ENCODE data around the gene INSL4. TPM values are rescaled to one million over a fixed set of nuclear protein-coding genes. Genes with fewer than 3 reads are reported as not detected.

The INSL4 gene
- total RNA-seq, 1 donor from 2014 or later, result 0.10 TPM

DNA sequence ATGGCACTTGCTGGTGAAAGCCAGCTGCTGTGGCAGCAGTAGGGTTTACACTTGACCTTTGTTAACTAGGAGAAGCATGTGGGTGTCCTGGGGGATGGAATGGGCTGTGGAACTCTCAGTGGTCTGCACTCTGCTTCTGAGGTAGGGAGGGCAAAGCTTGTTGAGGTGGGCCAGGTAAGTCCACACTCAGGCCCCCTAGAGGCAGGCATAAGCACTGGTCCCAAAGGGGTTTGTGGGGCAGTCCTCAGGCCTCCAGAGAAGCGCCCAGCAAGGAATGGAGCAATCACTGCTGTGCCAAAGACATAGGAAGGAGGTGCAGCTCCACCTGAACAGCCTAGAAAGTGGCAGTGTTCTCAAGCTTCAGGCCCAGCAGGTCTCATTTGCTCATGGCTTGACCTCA, 34.7 kb downstream of the INSL4 start:
- no peaks in the 10 kb centered on the region for H3K4me1 Mint-ChIP-seq (ENCODE audit: low read depth)
- no peak for DNase-seq (ENCODE audit: low spot score)
- no peak overlapping the region for H3K27ac Mint-ChIP-seq
- no peak overlapping the region for H3K4me3 Mint-ChIP-seq
- no peaks in the 10 kb centered on the region for H3K36me3 Mint-ChIP-seq (ENCODE audit: low read depth)
- intact Hi-C loops (cut with micrococcal nuclease), result no loop called here
- no peaks in the 10 kb centered on the region for H3K27me3 Mint-ChIP-seq (ENCODE audit: insufficient read depth)
- H3K9me3 Mint-ChIP-seq, result no peaks in the 10 kb centered on the region

DNA sequence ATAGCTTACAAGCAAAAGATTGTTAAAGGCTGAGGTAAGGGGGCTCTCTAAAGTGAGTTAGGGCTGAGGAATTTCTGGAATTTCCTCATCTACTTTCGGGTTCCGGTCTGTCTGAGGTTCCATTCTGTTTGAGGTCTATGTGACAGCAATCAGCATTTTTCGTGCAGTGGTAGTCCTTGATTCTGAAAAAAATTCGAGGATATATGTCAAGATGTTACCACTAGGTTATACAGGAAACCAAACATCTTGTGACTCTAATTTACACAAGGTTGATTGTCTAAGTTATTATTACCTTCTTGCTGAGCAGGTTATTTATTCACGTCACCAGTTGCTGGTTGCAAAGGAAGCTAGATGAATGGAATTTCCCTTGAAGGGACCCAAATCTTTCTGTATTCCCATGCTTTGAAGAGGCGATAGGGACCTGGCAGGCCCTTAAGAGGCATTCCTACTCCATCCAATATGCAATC, 38.1 kb downstream of the INSL4 start:
- H3K4me1 Mint-ChIP-seq (ENCODE audit: low read depth), result no peaks in the 10 kb centered on the region
- intact Hi-C loops (cut with micrococcal nuclease), result no loop called here
- DNase-seq (ENCODE audit: low spot score), result no peak
- H3K27ac Mint-ChIP-seq, result no peak overlapping the region
- no peaks in the 10 kb centered on the region for H3K27me3 Mint-ChIP-seq (ENCODE audit: insufficient read depth)
- no peak overlapping the region for H3K4me3 Mint-ChIP-seq
- H3K36me3 Mint-ChIP-seq (ENCODE audit: low read depth), result no peaks in the 10 kb centered on the region
- H3K9me3 Mint-ChIP-seq, result no peaks in the 10 kb centered on the region

DNA sequence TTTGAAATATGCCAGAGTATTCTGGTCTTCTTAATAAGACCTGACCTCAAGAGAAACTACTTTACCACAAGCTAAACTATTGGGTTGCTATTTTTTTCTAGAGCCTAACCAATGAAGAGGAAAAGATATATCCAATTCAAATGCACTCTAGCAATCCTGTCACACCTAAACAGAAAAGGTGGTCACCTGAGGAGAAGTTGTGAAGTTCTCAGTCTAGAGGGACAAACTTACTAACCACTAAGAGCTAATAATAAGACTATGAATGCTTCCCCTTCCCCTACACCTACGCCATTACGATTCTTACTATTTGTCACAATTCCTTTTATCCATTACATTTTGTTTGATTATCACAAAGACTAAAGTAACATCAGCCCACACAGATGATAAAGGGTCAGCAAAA, 43.6 kb downstream of the INSL4 start:
- H3K27ac Mint-ChIP-seq, result no peak overlapping the region
- no peaks in the 10 kb centered on the region for H3K9me3 Mint-ChIP-seq
- H3K4me1 Mint-ChIP-seq (ENCODE audit: low read depth), result no peaks in the 10 kb centered on the region
- no peak for DNase-seq (ENCODE audit: low spot score)
- intact Hi-C loops (cut with micrococcal nuclease), result no loop called here
- H3K27me3 Mint-ChIP-seq (ENCODE audit: insufficient read depth), result no peaks in the 10 kb centered on the region
- H3K36me3 Mint-ChIP-seq (ENCODE audit: low read depth), result no peaks in the 10 kb centered on the region
- H3K4me3 Mint-ChIP-seq, result no peak overlapping the region

DNA sequence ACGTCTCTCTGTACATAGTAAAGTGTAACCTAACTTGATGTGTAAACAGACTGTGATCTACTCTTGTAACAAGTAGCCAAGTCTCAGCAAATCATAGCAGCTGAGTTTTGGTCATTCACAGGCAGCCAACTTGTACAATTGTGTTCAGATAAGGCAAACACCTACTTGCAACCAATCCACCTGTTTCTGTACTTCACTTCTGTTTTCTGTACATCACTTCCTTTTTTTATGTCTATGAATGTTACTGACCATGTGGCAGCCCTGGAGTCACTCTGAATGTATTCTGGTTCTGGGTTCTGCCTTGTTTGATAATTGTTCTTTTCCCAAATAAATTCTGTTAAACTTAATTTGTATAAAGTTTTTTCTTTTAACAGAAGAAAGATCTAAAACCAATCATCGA, 47.3 kb downstream of the INSL4 start:
- Mint-ChIP-seq H3K4me1 (ENCODE audit: low read depth) (no peaks in the 10 kb centered on the region), H3K36me3 (ENCODE audit: low read depth) (no peaks in the 10 kb centered on the region), H3K27ac (no peak overlapping the region), H3K27me3 (ENCODE audit: insufficient read depth) (no peaks in the 10 kb centered on the region), H3K9me3 (no peaks in the 10 kb centered on the region), H3K4me3 (no peak overlapping the region)
- intact Hi-C loops (cut with micrococcal nuclease), result no loop called here
- DNase-seq (ENCODE audit: low spot score), result no peak

Other genes with a start within 250 kb of the INSL4 start
- gene JAK2, start 246.1 kb upstream of the INSL4 start, total RNA-seq, result 30.8 and 32.0 TPM in 2 replicates
- not detected in 2 replicates for gene INSL6, start 45.8 kb upstream of the INSL4 start, total RNA-seq
- 1.1 and 1.5 TPM in 2 replicates for gene RLN2, start 73.3 kb downstream of the INSL4 start, total RNA-seq
- 0.70 TPM in 1 of 2 replicates, not detected in the other for gene RLN1, start 108.5 kb downstream of the INSL4 start, total RNA-seq
- 43.8 and 44.8 TPM in 2 replicates for gene PLGRKT, start 206.5 kb downstream of the INSL4 start, total RNA-seq
- gene CD274, start 219.1 kb downstream of the INSL4 start, total RNA-seq, result 60.4 and 61.7 TPM in 2 replicates